NOMO-1 treated with dmso at 0.1 percent for 144 hours (cell line): ENCODE measurements around the gene LIPH.
"Not testable (repeated sequence)": the region's sequence is repeated elsewhere in the genome, so short reads cannot be mapped to it uniquely, and the experiment has no call there.

Experiments
- DNase-seq: peaks from one replicate; lab custom pipeline; 2025; ENCODE audit not compliant: unreplicated experiment; lab: John Stamatoyannopoulos, UW

Gene LIPH

DNA sequence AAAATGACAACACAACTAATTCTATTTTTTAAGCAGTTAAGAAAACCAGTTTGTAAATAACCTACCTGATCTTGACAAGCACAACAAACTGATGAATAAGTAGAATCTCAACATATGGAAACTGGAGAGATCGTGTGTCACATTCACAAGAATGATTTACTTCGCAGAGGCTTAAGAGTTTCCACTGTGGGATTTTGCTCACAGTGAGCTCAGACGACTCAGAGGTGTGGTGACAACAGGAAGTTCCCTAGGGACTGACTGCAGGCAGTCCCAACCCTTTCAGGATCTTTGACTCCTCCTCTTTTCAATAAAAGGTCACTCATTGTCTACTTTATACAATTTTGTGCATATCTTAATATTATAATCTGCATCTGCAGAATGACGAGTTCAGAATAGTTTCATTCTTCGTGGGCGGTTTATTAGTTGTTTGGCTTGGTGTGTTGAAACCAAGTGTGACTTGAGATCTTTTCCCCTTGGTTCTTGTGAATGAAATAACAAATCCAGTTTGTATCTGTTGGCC lies at the start of gene LIPH:
LIPH (minus strand) TSS at position 231 of the 520 bp plus-strand sequence; CDS start at position 114, 117 bp downstream.
- DNase-seq: peak; percentile 50

DNA sequence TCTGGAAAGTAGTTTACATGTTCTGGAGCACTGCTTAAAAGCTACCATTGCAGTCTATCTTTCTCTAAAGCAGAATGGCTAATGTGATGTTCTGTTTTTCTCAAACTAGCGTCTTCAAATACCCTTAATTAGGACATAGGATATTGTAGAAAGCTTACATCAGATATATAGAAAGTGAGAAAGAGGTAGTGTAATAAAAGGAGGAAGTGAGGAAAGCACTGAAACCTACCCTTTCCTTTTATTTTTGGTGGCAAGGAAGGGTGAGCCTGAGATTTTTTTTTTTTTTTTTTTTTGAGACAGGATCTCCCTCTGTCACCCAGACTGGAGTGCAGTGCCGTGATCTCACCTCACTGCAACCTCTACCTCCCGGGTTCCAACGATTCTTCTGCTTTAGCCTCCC lies 43.1 kb upstream of the LIPH start:
- DNase-seq: peak; percentile 77

DNA sequence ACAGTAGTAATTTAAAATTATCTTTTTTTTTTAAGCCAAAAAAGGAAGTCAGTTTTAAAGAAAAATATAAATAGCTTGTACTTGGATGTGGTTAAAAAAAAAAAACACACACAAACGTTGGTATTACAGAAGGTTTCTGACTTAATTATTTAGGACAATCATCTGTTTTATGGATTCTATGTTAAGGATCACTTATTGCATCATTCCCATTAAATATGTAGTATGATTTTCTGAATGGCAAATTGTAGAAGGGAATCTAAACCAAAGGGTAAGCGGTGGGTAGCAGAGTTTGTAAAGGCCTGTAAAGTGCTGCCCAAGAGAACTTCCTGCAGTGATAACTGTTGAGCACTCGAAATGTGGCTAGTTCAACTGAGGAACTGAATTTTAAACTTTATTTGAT lies 41.7 kb upstream of the LIPH start:
- DNase-seq: peak; percentile 24

DNA sequence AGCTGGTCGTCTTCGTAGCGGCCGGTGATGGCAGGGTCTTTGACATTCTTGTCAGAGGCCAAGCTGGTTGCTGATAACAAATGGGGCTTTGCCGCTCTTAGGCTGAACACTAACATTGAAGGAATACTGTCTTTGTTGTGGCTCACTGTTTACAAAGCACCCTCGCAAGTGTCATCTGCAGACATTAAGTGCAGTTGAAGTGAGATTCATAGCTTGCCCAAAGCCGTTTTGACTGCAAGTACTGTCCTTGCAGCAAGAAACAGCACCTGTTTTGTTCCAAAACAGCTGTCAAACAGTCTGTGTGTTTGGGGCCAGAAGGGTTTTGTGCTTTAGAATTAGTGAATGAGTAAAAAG lies 34.3 kb upstream of the LIPH start:
- no peak for DNase-seq

DNA sequence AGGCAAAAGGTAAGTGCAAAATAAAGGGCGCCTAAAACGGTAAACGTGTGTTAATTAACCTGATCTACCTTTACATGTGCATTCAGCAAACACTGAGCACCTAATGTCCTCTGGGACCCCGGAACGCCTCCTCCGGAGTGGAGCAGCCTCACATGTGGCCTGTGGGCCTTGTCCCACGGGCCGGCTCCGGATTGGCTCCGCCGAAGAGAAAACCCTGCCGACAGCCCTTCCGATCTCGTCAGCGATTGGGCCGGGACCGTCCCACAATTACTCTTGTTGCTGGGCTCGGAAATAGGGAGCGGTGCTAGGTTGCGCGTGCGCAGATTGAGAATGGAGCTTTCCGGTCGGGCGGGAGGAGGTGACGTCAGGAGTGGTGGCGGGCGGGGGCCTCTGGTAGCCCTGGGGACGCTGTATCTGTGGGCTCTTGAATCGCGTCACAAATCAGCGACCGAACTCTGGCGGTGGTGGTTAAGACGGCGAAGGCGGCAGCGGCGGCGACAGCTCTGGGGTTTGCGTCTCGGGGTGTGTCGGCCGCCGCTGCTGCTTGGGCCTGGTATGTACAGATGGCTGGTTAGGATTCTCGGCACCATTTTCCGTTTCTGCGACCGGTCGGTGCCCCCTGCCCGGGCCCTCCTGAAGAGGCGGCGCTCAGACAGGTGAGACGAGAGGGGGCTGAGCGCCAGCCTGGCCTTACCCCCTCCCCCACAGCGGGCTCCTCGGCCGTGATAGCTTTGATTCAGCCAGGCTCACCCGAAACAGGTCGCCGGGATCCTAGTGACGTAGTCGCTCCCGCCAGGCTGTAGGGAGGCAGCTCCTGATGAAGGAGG lies 33.7 kb upstream of the LIPH start, which contains the start of gene SENP2:
SENP2 (plus strand) TSS at position 437 of the 827 bp plus-strand sequence; CDS start at position 556, 119 bp downstream.
- peak; percentile 100 for DNase-seq

DNA sequence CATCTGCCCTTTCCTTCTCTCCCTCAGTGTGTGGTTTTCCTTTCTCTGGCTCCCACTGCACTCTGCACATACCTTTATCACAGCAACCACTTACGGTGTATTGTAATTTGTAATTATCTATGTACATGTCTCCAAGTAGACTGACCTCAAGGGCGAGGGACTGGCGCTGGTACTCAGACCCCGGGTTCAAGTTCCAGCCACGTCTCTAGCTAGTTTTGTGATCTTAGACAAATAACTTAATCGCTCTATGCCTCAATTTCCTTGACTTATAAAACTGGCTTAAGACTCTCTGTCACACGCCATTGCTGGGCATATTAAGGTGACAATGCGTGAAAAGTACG lies 33.1 kb upstream of the LIPH start:
- DNase-seq: no peak

DNA sequence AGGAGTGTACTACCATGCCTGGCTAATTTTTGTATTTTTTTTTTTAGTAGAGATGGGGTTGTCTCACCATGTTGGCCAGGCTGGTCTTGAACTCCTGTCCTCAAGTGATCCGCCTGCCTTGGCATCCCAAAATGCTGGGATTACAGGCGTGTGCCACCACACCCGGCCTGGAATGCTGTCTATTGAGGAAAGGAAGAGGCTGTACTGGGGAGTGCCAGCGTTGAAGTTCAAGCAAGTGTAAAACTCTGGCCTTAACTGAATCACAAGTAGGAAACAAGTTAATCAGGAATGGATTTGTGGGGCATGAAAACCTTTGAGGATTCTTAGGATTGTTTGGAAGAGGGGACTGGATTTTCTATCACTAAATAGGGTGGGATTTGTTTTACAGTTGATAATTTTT lies 32.3 kb upstream of the LIPH start:
- no peak for DNase-seq

DNA sequence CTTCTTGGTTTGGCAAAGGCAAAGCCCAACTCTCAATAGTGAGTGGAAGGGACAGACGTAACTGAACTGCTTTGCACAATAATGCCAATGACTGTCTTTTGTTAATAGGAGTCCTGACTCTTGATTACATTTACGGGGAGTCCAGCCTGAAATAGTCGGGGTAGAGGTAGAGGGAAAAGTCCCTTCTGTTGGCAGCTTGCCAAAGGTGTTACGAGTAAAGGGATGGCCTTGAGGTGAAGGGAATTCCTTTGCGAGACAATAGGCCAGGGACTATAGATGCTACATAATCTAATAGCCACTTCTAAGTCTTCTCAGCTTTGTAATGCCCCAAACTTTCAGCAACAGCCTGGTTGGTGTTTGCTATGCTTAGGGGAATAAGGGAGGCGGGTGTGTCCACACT lies 31.5 kb upstream of the LIPH start:
- DNase-seq: no peak

DNA sequence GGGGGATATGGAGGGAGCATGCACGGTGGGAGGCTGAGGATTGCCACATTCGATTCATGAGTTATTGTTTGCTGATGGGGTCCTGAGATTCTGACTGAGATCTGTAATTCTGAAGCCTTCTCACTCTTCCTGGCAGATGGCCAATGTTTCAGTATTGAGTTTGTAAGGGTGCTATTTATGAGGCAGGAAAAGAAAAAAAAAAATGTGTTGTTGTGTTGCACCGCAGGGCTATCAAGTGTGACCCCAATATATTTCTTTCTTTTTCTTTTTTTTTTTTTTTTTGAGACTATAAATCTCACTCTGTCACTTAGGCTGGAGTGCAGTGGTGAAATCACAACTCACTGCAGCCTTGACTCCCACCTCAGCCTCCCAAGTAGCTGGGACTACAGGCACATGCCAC lies 30.5 kb upstream of the LIPH start:
- no peak for DNase-seq

DNA sequence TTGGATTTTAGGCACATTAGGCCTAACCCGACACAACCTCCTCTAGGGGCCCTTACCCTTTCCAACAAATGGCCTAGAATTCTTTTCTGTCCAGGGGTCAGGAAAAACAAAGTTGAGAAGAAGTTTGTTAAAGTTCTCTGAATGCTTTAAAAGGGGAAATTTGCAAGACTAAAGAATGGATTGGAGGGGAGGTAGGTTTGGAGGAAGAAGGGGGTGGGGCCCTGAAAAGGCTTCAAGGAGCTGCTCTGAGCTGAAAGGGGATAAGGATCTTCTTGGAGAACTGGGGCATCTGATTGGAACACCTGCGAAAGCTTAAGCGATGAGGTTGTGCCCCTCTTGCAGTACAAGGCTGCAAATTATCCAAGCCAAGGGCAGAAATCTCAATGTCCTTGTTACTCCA lies 29.8 kb upstream of the LIPH start:
- no peak for DNase-seq

DNA sequence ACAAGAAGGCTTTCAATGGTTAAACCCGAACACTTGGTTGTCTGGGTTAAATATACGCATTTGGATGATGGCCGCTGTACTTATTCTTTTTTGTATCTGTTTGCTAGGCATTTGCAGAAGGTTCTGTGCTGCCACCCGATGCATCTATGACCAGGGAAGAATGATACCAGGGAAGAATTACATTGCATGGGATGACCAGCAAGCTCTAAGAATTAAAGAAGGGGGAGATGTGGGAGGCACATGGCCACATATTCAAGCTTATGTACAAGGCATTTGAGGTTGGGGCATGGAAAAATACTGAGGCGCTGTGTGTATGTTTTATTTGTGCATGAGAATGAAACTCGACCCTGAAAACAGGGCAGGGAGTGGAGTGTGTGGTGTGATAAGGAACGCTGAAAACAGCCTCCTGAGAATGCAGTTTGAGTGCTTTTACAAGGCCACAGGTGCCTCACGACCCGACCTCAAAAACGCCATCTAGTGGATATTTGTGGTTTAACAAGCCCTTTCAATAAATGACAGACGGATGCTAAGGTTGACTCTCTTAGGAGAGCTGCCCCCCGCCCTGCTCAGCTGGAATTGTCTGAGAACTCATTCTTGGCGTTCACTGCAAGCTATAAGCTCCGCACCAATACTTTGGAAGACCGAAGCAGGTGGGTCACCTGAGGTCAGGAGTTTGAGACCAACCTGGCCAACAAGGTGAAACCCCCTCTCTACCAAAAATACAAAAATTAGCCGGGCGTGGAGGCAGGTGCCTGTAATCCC lies 22.9 kb upstream of the LIPH start:
- DNase-seq: peak; percentile 62

DNA sequence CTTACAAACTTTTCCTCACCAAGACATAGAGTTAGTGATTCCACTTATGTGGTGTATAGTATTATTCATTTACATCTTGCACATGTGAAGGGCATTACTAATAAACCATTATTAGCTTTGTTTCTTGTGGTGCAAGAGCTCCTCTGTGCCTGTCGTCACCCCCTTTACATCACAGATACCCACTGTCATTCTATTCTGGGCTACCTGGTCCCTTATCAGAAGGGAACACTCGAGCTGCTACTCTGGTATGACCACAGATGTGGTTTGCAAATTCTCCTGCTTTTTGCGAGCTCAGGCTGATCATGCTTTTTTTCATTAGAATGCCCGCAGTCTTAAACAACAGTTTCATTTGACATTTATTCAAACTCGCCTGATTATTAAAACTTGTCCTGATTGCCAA lies 19.8 kb upstream of the LIPH start:
- DNase-seq: no peak

DNA sequence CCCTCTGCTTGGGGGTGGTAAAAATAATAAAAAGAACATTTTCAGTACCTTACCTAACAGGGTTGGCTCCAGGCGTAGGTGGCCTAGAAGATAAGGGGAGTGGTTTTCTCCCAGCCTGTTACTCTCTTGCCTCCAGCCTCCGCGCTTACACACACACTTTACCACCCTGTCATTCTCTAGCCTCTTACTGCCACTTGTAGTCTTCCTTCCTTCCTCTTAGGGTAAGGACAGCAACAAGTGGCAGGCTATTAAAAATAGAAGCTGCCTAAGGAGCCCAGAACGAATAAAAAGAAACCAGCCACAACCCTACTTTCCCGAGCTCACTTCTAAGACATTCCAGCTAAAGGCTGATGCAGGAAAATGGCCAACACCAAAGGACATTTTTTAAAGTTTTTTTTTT lies 9.6 kb upstream of the LIPH start:
- DNase-seq: no peak

DNA sequence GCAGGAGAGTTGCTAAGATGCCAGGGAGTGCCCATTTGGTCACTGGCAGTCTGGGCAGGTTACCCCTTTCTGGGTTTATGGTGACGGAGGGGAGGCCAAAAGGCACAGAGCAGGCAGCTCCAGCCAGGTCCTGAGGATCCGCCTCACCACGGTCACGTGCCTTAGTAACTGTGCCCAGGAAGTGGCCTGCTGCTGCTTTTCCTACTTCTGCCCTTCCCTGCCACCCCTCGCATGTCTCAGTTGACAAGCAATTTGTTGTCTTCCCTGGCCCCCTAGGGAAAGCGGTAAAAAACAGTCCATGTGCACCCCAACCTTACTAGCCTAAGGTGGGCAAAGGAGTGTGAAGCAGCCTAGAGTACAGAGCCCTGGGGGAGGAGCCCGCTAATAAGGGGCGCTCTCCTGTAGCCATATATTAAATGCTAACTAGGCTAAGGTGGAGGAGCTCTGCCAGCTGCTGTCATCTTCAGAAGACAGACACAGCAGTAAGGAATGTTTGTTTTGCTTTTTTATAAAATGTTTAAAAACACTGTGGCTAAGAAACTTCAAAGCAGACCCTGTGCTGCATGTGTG lies 9.1 kb upstream of the LIPH start:
- DNase-seq: no peak

DNA sequence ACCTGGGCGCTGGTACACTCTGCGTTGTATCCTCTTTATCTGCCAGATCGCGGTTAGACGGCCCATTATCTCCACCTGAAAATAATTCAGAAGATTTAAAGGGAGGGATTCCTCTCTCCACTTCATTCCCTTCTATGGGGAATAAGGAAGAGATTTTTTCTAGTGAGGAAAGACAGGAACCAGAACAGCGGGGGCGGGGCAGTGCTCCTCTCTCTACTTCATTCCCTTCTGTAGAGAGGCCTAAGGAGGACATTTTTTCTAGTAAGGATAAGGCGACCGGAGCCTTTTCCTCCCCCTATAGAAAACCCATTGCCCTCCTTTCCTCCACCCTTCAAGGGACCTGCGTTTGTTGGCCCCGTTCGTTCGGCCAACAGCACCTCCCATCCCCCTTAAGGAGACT lies 8.3 kb upstream of the LIPH start:
- no peak for DNase-seq

DNA sequence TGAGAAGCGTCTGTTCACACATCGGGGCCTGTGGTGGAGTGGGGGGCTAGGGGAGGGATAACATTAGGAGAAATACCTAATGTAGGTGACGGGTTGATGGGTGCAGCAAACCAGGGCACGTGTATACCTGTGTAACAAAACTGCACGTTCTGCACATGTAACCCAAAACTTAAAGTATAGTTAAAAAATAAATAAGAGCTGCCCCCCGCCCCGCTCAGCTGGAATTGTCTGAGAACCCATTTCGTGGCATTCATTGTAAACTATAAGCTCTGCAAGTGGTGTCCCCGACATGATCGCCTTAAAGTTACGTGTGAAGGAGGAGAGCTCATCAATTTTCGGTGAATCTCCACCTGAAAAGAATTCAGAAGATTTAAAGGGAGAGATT lies 7.3 kb upstream of the LIPH start:
- no peak for DNase-seq

DNA sequence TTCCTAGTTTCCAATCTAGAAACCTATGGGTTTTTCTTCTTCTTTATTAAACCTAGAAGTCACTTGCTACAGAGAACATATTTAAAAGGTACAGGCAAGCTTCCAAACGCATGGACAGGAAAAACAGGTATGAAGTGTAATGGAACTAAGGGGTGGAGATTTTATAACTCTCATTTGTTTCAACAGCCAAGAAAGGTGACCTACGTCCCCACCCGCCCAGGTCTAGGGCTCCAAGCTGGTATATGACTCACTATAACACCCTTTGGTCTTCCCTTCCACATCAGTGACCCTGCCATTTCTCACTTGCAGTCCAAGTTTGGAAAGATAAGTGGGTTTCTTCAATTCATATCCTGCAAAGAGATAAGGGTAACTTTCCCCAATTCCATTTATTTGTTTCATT lies 6.0 kb upstream of the LIPH start:
- no peak for DNase-seq

DNA sequence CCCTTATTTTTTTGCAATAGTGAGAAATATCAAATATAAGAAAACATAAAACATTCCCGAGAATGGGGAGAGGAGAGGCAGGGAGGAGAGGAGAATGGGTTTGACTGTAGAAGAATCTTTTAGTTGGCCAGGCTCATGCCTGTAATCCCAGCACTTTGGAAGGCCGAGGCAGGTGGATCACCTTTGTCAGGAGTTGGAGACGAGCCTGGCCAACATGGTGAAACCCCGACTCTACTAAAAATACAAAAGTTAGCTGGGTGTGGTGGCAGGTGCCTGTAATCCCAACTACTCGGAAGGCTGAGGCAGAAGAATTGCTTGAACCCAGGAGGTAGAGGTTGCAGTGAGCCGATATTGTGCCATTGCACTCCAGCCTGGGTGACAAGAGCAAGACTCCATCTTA lies 4.3 kb upstream of the LIPH start:
- not testable (repeated sequence) for DNase-seq

DNA sequence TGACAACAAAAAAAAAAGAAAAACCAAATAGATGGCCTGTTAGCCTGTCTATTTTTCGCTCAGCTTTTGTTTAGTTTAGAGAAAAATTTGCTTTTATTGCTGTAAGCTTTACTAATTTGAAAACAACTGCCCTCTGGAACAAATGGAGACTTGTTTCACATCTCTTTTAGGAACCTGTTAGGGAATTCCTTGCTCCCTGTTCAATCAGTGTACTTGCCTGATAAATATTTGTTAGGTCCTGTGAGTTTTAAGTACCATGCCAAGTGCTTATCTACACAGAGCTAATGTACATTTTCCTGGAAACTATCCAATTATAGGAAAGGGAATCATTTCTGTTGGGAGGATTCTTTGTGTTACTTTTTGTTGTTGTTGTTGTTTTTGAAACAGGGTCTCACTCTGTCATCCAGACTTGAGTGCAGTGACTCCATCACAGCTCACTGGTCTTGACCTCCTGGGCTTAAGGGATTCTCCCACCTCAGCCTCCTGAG lies 3.5 kb upstream of the LIPH start:
- no peak for DNase-seq

DNA sequence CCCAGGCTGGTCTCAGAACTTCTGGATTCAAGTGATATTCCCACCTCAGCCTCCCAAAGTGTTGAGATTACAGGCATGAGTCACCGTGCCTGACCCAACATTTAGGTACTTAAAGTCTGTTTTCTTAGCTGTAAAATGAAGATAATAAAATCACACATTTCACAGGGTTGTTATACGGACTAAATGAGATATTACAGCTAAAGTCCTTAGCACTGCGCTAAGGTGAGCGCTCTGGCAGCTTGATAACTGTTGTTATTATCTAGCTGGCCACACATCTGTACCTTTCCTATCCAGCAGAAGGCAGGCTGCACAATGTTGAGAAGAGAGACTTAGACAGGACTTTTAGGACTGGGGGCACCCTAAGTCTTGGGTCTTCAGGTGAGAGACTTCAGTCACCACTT lies 2.7 kb upstream of the LIPH start:
- DNase-seq: no peak

DNA sequence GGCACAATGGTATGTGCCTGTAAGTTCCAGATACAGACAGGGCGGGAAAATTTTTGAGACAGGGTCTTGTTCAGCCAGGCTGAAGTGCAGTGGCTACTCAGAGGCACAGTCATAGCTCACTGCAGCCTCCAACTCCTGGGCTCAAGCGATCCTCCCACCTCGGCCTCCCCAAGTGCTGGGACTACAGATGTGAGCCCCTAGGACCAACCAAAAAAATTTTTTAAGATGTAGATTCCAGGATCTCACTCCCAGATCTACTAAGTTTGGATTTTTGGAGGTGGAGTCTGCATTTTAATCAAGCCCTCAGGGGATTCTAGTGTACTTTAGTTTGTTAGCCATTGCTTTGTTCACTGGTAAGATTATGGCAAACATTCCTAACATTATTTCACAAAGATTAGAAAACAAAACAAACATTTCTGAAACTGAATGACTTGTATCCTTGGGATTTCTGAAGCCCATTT lies 2.7 kb downstream of the LIPH start:
- DNase-seq: no peak

DNA sequence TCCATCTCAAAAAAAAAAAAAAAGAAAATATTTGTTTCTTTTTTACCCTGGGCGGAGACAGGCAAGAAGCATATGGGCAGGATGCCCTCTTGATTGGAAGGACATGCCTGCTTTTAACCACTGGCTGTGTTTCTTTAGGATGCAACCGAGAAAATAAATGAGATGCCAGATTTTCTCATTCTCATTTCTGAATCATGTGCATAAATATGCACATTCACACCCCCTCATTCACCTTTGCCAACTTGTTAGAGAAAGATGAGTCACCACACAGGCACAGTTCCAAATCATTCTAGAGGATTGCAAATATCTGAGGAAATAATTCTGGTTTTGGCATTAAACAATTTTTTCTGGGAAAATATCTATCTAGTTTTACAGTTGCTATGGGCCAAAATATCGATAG lies 3.3 kb downstream of the LIPH start:
- DNase-seq: no peak
